Measurements from ENCODE around the gene CFAP157.
"Not testable (repeated sequence)": the region's sequence is repeated elsewhere in the genome, so short reads cannot be mapped to it uniquely, and the experiment has no call there.

CFAP157 gene

GRCh38 chr9:127735530-127736185, 28.9 kb downstream of the CFAP157 start:
- no peak for DNase-seq (ENCODE audit: low read depth)

GRCh38 chr9:127738666-127739065, 31.9 kb downstream of the CFAP157 start:
- no peak for DNase-seq (ENCODE audit: low read depth)

GRCh38 chr9:127739614-127740330, 33.0 kb downstream of the CFAP157 start:
- DNase-seq (ENCODE audit: low read depth) = no peak

GRCh38 chr9:127741831-127742434, 35.1 kb downstream of the CFAP157 start:
- DNase-seq (ENCODE audit: low read depth) = no peak

GRCh38 chr9:127742435-127743088, 35.8 kb downstream of the CFAP157 start:
- DNase-seq (ENCODE audit: low read depth) = peak; percentile 30

- DNase-seq (ENCODE audit: low read depth) = no peak
Measured at GRCh38 chr9:127744398-127745110, 37.8 kb downstream of the CFAP157 start.

GRCh38 chr9:127746959-127747569, 40.3 kb downstream of the CFAP157 start:
- DNase-seq (ENCODE audit: low read depth) = no peak

GRCh38 chr9:127749090-127749787, 42.5 kb downstream of the CFAP157 start:
- no peak for DNase-seq (ENCODE audit: low read depth)

- no peak for DNase-seq (ENCODE audit: low read depth)
Measured at GRCh38 chr9:127751269-127752054, 44.7 kb downstream of the CFAP157 start.

- no peak for DNase-seq (ENCODE audit: low read depth)
Measured at GRCh38 chr9:127753148-127753547, 46.4 kb downstream of the CFAP157 start.

GRCh38 chr9:127753622-127754021, 46.8 kb downstream of the CFAP157 start:
- DNase-seq (ENCODE audit: low read depth) = no peak

- no peak for DNase-seq (ENCODE audit: low read depth)
Measured at GRCh38 chr9:127754099-127755060, 47.6 kb downstream of the CFAP157 start.

GRCh38 chr9:127755061-127756060, 48.6 kb downstream of the CFAP157 start:
- DNase-seq (ENCODE audit: low read depth) = no peak

- DNase-seq (ENCODE audit: low read depth) = no peak
Measured at GRCh38 chr9:127756233-127756632, 49.4 kb downstream of the CFAP157 start.

- DNase-seq (ENCODE audit: low read depth) = not testable (repeated sequence)
Measured at GRCh38 chr9:127756776-127757175, 50.0 kb downstream of the CFAP157 start.

- DNase-seq (ENCODE audit: low read depth) = no peak
Measured at GRCh38 chr9:127758843-127759242, 52.1 kb downstream of the CFAP157 start.

- DNase-seq (ENCODE audit: low read depth) = no peak
Measured at GRCh38 chr9:127761061-127761460, 54.3 kb downstream of the CFAP157 start.

GRCh38 chr9:127761491-127761956, 54.7 kb downstream of the CFAP157 start:
- no peak for DNase-seq (ENCODE audit: low read depth)
